Pancreas (tissue), 10 donors: ENCODE measurements around the gene KLRF2. TPM values are rescaled to one million over a fixed set of nuclear protein-coding genes. Genes with fewer than 3 reads are reported as not detected.
A peak's percentile ranks its signal among the peaks of the same experiment; 100 is the strongest.
"Not testable (repeated sequence)": the region's sequence is repeated elsewhere in the genome, so short reads cannot be mapped to it uniquely, and the experiment has no call there.

Source experiments
- ATAC-seq, 4 donors: fragments of 200-7000 bp; cut with Tn5 transposase; one replicate each; pipeline versions ENCODE4 v1.8.0 to v1.9.1; 2020; ENCODE audit warnings: mild to moderate bottlenecking in 4 of 4, moderate library complexity in 4 of 4
- DNase-seq, 6 donors: peaks; one replicate each; pipeline ENCODE4 v3.0.0-alpha.2; 2020
- FAIRE-seq: peaks from 2 replicates; lab custom pipeline; 2012; peaks lifted over from hg19 to GRCh38; lab: Jason Lieb, UNC
- H3K27ac ChIP-seq, 4 donors: fragments of 200-600 bp; sonication (generic); 1 replicate in 3 of 4; 2 replicates in 1 of 4; pipeline versions ENCODE4 v1.5.0 to v1.8.0; 2020
- H3K27me3 ChIP-seq, 4 donors: fragments of 200-600 bp; one replicate each; pipeline ENCODE4 v1.8.0; 2021
- H3K36me3 ChIP-seq, 3 donors: fragments of 200-600 bp; sonication (generic) in 1 of 3; one replicate each; pipeline versions ENCODE4 v1.5.0 to v1.8.0; 2020 to 2021
- H3K4me1 ChIP-seq, 3 donors: fragments of 200-600 bp; one replicate each; pipeline ENCODE4 v1.8.0; 2021
- H3K4me3 ChIP-seq, 4 donors: fragments of 200-600 bp; sonication (generic) in 2 of 4; one replicate each; pipeline versions ENCODE4 v1.5.0 to v1.8.0; 2020 to 2021
- H3K9me3 ChIP-seq, 4 donors: fragments of 200-600 bp; one replicate each; pipeline ENCODE4 v1.8.0; 2021
- CTCF ChIP-seq, 4 donors: fragments of 200-600 bp; sonication (generic) in 3 of 4; IDR thresholded peaks; one replicate each; pipeline versions ENCODE4 v1.5.0 to v1.8.0; 2021; ENCODE audit warnings: antibody characterized with exemption in 4 of 4
- WGBS, 2 donors: extraction: QIAGEN DNeasy Blood & Tissue Kit; methylation state at CpG; one replicate each; pipeline ENCODE4 v1.1.7; 2013; 5-methylcytosine and 5-hydroxymethylcytosine counted together
- intact Hi-C, 3 donors: fragments of 100-400 bp; cut with DNase I; formaldehyde crosslinking; loops; one replicate each; pipeline versions ENCODE4 v1.11.1 to v1.14.2; 2022
- polyA plus RNA-seq, 2 donors: library from polyadenylated mRNA; stranded (reverse); fragments of 200-250 nt; gene quantifications; one replicate each; pipeline ENCODE4 v1.2.3, GENCODE V29; 2013
- total RNA-seq, 6 donors: library from RNA; stranded (reverse); fragmentation: NEBNext Ultra II Directional in 4 of 6; extraction: Animal tissue kit (Norgen Biotek cat#: 25700) in 4 of 6; gene quantifications; one replicate each; pipeline versions ENCODE4 v1.2.1 to v1.2.4, GENCODE V29; 2021 to 2023
- donor health status: healthy with polysubstance abuse.
- donor health status: DM: no; HTN: no; CAD: no; lungs with moderate emphysema.
- donor health status: DM: no; HTN: no; CAD: no.
- donor health status: control.
- donor health status: control.
- donor health status: Bipolar disorder and iron deficiency.
- donor health status: DM: yes; HTN: yes; CAD: no.
- donor health status: DM: no; HTN: no; CAD: no.
- donor health status: DM: no; HTN: no; CAD: no.
- donor health status: DM: yes; HTN: yes; CAD: no.

The KLRF2 gene
- total and polyA plus RNA-seq, 8 donors = not detected

GRCh38 chr12:9869307-9870161 is 11.8 kb upstream of the KLRF2 start, which contains the start of gene CLEC2B:
CLEC2B (minus strand) TSS chr12:9869354.
- intact Hi-C loops = no loop called here
- peaks cover 0 to 6% (median 0%) of the 10 kb centered on the region in 3 donors for H3K4me1 ChIP-seq
- ATAC-seq = peak in 3 of 4 donors; percentile 72 to 87 (median 85)
- peak; percentile 87 for FAIRE-seq
- H3K9me3 ChIP-seq = no peaks in the 10 kb centered on the region
- no peak for TF ChIP-seq CTCF (IDR thresholded peaks at IDR 0.05)
- no peak for DNase-seq
- peak within 1 kb of the TSS in 3 of 4 donors; percentile 9 to 38 (median 26) for H3K4me3 ChIP-seq
- H3K27ac ChIP-seq = peak within 1 kb of the TSS in 3 of 4 donors; percentile 17 to 72 (median 72)
- no peaks in the 10 kb centered on the region for H3K36me3 ChIP-seq
- no peaks in the 10 kb centered on the region for H3K27me3 ChIP-seq
- 15 to 18% methylated on average over 11 of the region's 11 CpGs for WGBS, 2 donors

- WGBS, 2 donors = 63 to 74% methylated on average over 2 of the region's 2 CpGs
- ATAC-seq = peak in 2 of 4 donors; percentile 24 to 28
- H3K36me3 ChIP-seq = no peaks in the 10 kb centered on the region
- FAIRE-seq = peak; percentile 56
- H3K4me3 ChIP-seq = peak overlapping the region in 1 of 4 donors; percentile 38
- H3K27ac ChIP-seq = peak overlapping the region in 2 of 4 donors; percentile 72
- intact Hi-C loops = no loop called here
- H3K27me3 ChIP-seq = no peaks in the 10 kb centered on the region
- H3K9me3 ChIP-seq = no peaks in the 10 kb centered on the region
- TF ChIP-seq CTCF (IDR thresholded peaks at IDR 0.05) = no peak
- no peak for DNase-seq
- peaks cover 0 to 6% (median 0%) of the 10 kb centered on the region in 3 donors for H3K4me1 ChIP-seq
Observed at GRCh38 chr12:9870286-9870866, 10.9 kb upstream of the KLRF2 start.

- no peaks in the 10 kb centered on the region for H3K27me3 ChIP-seq
- no peak overlapping the region for H3K4me3 ChIP-seq
- TF ChIP-seq CTCF (IDR thresholded peaks at IDR 0.05) = no peak
- FAIRE-seq (no peak), ATAC-seq (no peak), DNase-seq (no peak)
- WGBS, 2 donors = 68 to 78% methylated on average over 3 of the region's 3 CpGs
- intact Hi-C loops = no loop called here
- H3K36me3 ChIP-seq = no peaks in the 10 kb centered on the region
- H3K4me1 ChIP-seq = peaks cover 0 to 6% (median 0%) of the 10 kb centered on the region in 3 donors
- no peaks in the 10 kb centered on the region for H3K9me3 ChIP-seq
- H3K27ac ChIP-seq = no peak overlapping the region
Observed at GRCh38 chr12:9872162-9872561, 9.1 kb upstream of the KLRF2 start.

- H3K27me3 ChIP-seq = no peaks in the 10 kb centered on the region
- DNase-seq (no peak), ATAC-seq (no peak), FAIRE-seq (no peak)
- H3K36me3 ChIP-seq = no peaks in the 10 kb centered on the region
- H3K27ac ChIP-seq = no peak overlapping the region
- 57 to 64% methylated on average over 11 of the region's 11 CpGs for WGBS, 2 donors
- H3K4me1 ChIP-seq = peaks cover 0 to 6% (median 0%) of the 10 kb centered on the region in 3 donors
- intact Hi-C loops = no loop called here
- TF ChIP-seq CTCF (IDR thresholded peaks at IDR 0.05) = no peak
- no peak overlapping the region for H3K4me3 ChIP-seq
- no peaks in the 10 kb centered on the region for H3K9me3 ChIP-seq
Observed at GRCh38 chr12:9872742-9873141, 8.5 kb upstream of the KLRF2 start.

- H3K27ac ChIP-seq, ATAC-seq, H3K36me3 ChIP-seq, FAIRE-seq, H3K4me1 ChIP-seq, H3K9me3 ChIP-seq, H3K4me3 ChIP-seq, H3K27me3 ChIP-seq, intact Hi-C loops: not testable (repeated sequence)
- DNase-seq = peak in 1 of 6 donors; percentile 48
- 88 to 95% methylated on average over 22 to 26 of the region's 26 CpGs for WGBS, 2 donors
Observed at GRCh38 chr12:9876120-9876519, 5.2 kb upstream of the KLRF2 start.
